Kidney (tissue), 14 donors: Measurements from ENCODE around the gene CCDC71. TPM values are rescaled to one million over a fixed set of nuclear protein-coding genes. Genes with fewer than 3 reads are reported as not detected.

ENCODE experiments used
- DNase-seq, 5 donors: peaks; one replicate each; pipeline ENCODE4 v3.0.0-alpha.2; 2013 to 2020
- FAIRE-seq: peaks from 2 replicates; lab custom pipeline; 2012; peaks lifted over from hg19 to GRCh38; lab: Jason Lieb, UNC
- H3K27ac ChIP-seq, 2 donors: one replicate each; pipeline ENCODE4 v1.7.0; 2013; ENCODE audit warnings: low read depth in 2 of 2, low read length in 2 of 2, inconsistent platforms in 1 of 2
- H3K27me3 ChIP-seq: one replicate; pipeline ENCODE4 v1.7.1; 2013; ENCODE audit warnings: low read length, inconsistent platforms; ENCODE audit not compliant: control insufficient read depth, insufficient read depth
- H3K36me3 ChIP-seq, 3 donors: one replicate each; pipeline versions ENCODE4 v1.7.0 to v1.7.1; 2013; ENCODE audit warnings: low read length in 3 of 3, control low read depth in 1 of 3, inconsistent platforms in 1 of 3; ENCODE audit not compliant: insufficient read depth in 3 of 3, control insufficient read depth in 2 of 3
- H3K4me1 ChIP-seq, 3 donors: one replicate each; pipeline versions ENCODE4 v1.7.0 to v1.7.1; 2013; ENCODE audit warnings: low read length in 3 of 3, inconsistent platforms in 1 of 3, low read depth in 1 of 3; ENCODE audit not compliant: control insufficient read depth in 2 of 3, insufficient read depth in 2 of 3
- H3K4me3 ChIP-seq, 3 donors: one replicate each; pipeline versions ENCODE4 v1.7.0 to v1.8.1; 2013; ENCODE audit warnings: low read length in 3 of 3, control low read depth in 1 of 3, inconsistent platforms in 1 of 3
- H3K9ac ChIP-seq, 3 donors: one replicate each; pipeline versions ENCODE4 v1.7.0 to v1.7.1; 2013; ENCODE audit warnings: low read length in 3 of 3, control low read depth in 1 of 3, inconsistent platforms in 1 of 3
- H3K9me3 ChIP-seq, 3 donors: one replicate each; pipeline versions ENCODE4 v1.7.0 to v1.7.1; 2013; ENCODE audit warnings: low read length in 3 of 3, control low read depth in 1 of 3, inconsistent platforms in 1 of 3; ENCODE audit not compliant: control insufficient read depth in 2 of 3, insufficient read depth in 1 of 3
- intact Hi-C: fragments of 100-400 bp; cut with DNase I; formaldehyde crosslinking; loops from one replicate; pipeline ENCODE4 v1.11.1; 2022
- polyA plus RNA-seq: library from polyadenylated mRNA; stranded (reverse); fragments of 350-450 nt; fragmentation: Illumina TruSeq; extraction: RNeasy Lipid Tissue Mini Kit (QIAGEN cat#74804); gene quantifications from one replicate; pipeline ENCODE4 v1.2.3, GENCODE V29; 2014; ENCODE audit warnings: low read depth, low replicate concordance; ENCODE audit not compliant: insufficient read depth
- total RNA-seq: library from RNA; stranded (reverse); fragmentation: NEBNext Ultra II Directional; extraction: Animal tissue kit (Norgen Biotek cat#: 25700); gene quantifications from one replicate; pipeline ENCODE4 v1.2.1, GENCODE V29; 2021
- TF ChIP-seq, protein P1 (sequence below): IDR thresholded peaks from 3 replicates; pipeline ENCODE4 v1.5.1; 2012; ENCODE audit warnings: mild to moderate bottlenecking, moderate library complexity, borderline replicate concordance; ENCODE audit not compliant: insufficient read depth; ENCODE audit errors: extremely low read depth
- donor health status: control.
- donor health status: control.
- donor health status: control.
- donor health status: control.
- donor health status: control.
- donor health status: DM: yes; HTN: yes; CAD: no.
- donor health status: Normal renal cell carcinoma (clear cell type).

Gene CCDC71
- total and polyA plus RNA-seq, 2 donors from 2014 or later: 21.0 to 27.6 TPM

DNA sequence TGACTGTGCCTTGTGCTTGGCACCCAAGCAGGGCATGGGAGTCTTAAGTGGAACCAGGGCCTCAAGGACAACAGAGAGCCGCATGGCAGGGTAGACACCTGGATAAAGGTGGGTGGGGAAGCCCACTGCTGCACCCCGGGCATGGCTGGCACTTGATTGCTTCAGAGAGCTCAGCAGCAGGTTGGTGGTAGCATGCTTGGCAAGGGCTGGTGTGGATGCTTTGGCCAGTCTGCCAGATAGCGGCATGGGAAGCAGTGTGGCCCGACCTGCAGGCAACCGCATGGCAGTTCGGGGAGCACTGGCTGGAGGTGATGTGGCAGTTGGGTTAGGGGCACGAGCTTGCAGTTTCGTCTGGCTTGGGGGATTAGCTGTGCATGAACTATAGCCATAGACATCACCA is 2.5 kb downstream of the CCDC71 start:
- no peak for FAIRE-seq
- no peaks in the 10 kb centered on the region for H3K9me3 ChIP-seq
- TF ChIP-seq, protein P1, sequence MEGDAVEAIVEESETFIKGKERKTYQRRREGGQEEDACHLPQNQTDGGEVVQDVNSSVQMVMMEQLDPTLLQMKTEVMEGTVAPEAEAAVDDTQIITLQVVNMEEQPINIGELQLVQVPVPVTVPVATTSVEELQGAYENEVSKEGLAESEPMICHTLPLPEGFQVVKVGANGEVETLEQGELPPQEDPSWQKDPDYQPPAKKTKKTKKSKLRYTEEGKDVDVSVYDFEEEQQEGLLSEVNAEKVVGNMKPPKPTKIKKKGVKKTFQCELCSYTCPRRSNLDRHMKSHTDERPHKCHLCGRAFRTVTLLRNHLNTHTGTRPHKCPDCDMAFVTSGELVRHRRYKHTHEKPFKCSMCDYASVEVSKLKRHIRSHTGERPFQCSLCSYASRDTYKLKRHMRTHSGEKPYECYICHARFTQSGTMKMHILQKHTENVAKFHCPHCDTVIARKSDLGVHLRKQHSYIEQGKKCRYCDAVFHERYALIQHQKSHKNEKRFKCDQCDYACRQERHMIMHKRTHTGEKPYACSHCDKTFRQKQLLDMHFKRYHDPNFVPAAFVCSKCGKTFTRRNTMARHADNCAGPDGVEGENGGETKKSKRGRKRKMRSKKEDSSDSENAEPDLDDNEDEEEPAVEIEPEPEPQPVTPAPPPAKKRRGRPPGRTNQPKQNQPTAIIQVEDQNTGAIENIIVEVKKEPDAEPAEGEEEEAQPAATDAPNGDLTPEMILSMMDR: no peak
- no peaks in the 10 kb centered on the region for H3K27me3 ChIP-seq
- intact Hi-C loops: no loop called here
- no peak overlapping the region for H3K27ac ChIP-seq
- H3K4me1 ChIP-seq: peaks cover 0 to 21% (median 15%) of the 10 kb centered on the region in 3 donors
- peaks cover 0 to 8% (median 7%) of the 10 kb centered on the region in 3 donors for H3K36me3 ChIP-seq
- no peak overlapping the region for H3K9ac ChIP-seq
- H3K4me3 ChIP-seq: no peak overlapping the region
- DNase-seq: no peak

DNA sequence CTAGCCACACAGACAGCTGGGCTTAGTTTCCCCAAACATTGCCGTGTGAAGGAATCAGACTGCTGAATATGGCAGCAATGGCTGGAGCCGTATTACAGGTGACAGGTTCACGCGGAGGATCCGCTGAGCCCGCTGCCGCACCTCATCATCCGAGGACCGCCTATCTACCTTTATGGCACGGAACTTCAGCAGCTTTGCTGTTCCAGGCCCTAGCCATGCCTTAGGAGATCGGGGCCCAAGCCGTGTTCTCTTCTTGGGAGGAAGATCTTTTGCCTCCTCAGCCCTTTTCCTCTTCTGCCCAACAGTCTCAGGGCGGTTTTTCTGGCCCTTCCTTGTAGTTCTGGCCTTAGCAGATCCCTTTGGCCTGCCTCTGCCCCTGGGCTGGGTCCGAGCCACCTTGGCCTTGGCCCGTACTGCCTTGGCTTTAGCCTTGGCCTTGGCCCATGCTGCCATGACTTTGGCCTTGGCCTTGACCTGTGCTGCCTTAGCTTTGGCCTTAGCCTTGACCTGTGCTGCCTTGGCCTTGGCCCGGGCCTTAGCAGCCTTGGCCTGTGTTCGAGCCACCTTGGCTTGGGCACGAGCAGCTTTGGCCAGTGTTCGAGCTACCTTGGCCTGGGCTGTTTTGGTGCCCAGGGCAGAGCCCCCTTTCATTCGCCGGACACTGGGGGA is 3.2 kb downstream of the CCDC71 start:
- intact Hi-C loops: no loop called here
- DNase-seq: no peak
- Histone ChIP-seq H3K27me3 (no peaks in the 10 kb centered on the region), H3K36me3 (peaks cover 0 to 8% (median 7%) of the 10 kb centered on the region in 3 donors), H3K4me1 (peaks cover 0 to 21% (median 15%) of the 10 kb centered on the region in 3 donors), H3K9ac (no peak overlapping the region), H3K4me3 (no peak overlapping the region), H3K9me3 (no peaks in the 10 kb centered on the region), H3K27ac (no peak overlapping the region)
- no peak for FAIRE-seq
- TF ChIP-seq, protein P1: no peak

DNA sequence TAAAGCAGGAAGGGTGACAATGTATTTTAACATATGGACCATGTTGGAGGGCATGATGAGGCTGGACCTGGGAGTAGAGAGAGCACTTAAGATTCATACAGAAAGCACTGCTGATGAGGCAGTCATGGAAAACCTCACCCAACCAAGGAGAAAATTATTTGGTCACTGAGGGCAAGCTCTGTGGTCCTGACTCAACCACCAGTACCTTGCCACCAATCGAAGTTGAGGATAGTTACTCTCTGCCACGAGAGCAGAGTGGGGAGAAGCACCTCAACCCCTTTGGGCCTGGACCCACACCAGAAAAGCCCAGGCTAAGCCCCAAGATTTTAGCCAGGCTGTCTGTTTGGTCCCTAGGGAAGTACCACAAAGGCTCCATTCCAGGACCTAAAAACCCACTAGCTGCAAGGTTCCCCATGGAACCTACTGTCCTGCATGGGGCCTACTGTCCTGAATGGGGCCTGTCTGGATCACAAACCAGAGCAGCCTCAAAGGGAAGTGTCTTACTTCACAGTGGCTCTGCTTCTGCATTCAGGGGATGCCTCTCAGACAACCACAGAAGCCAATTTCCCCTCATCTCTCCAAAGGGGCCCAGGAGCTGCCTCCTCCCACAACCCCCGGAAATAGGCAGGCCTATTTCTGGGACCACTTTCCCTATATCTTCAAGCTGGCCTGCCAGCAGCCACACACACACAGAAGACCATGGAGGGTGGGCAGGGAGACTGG is 4.2 kb downstream of the CCDC71 start:
- Histone ChIP-seq H3K27ac (no peak overlapping the region), H3K27me3 (no peaks in the 10 kb centered on the region), H3K9me3 (no peaks in the 10 kb centered on the region), H3K9ac (no peak overlapping the region), H3K36me3 (peaks cover 0 to 8% (median 7%) of the 10 kb centered on the region in 3 donors), H3K4me1 (peaks cover 0 to 20% (median 12%) of the 10 kb centered on the region in 3 donors), H3K4me3 (no peak overlapping the region)
- TF ChIP-seq, protein P1: no peak
- FAIRE-seq (no peak), DNase-seq (no peak)
- intact Hi-C loops: no loop called here
